NB4 (cell line): Measurements from ENCODE around the gene TMEM127.

Source experiments
- POLR2A ChIP-seq: IDR thresholded peaks from 2 replicates; pipeline ENCODE4 v1.6.1; 2011; ENCODE audit warnings: mild to moderate bottlenecking; ENCODE audit not compliant: insufficient read length; ENCODE audit errors: extremely low read depth
- TF ChIP-seq, protein P1 (sequence below): IDR thresholded peaks from 2 replicates; pipeline ENCODE4 v1.6.1; 2011; ENCODE audit warnings: low read depth, low read length

DNA sequence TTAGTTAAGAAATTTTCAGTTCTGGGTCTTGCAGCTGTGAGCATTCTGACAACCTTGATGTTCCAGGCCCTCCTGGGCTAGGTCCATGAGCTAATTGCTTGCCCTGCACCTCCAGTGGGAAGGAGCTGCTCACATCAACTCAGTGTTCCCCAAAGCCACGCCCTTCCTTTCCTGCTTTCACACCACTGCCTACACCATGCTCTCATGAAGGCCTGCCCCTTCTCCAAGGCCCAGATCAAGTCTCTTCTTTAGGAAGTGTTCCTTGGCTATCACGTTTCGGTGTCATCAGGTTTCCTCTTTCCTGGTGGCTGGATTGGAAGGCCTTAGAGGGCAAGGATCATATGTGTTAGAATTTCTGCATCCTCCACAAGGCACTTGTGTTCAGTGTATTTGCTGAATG lies 18.8 kb downstream of the TMEM127 start:
- TF ChIP-seq, protein P1, sequence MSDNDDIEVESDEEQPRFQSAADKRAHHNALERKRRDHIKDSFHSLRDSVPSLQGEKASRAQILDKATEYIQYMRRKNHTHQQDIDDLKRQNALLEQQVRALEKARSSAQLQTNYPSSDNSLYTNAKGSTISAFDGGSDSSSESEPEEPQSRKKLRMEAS: no peak
- no peak for TF ChIP-seq POLR2A
